Pancreas (tissue), 10 donors: ENCODE measurements around the gene TAS1R3. TPM values are rescaled to one million over a fixed set of nuclear protein-coding genes. Genes with fewer than 3 reads are reported as not detected.

Source experiments
- ATAC-seq, 4 donors: fragments of 200-7000 bp; cut with Tn5 transposase; one replicate each; pipeline versions ENCODE4 v1.8.0 to v1.9.1; 2020; ENCODE audit warnings: mild to moderate bottlenecking in 4 of 4, moderate library complexity in 4 of 4
- DNase-seq, 6 donors: peaks; one replicate each; pipeline ENCODE4 v3.0.0-alpha.2; 2020
- FAIRE-seq: peaks from 2 replicates; lab custom pipeline; 2012; peaks lifted over from hg19 to GRCh38; lab: Jason Lieb, UNC
- H3K27ac ChIP-seq, 4 donors: fragments of 200-600 bp; sonication (generic); 1 replicate in 3 of 4; 2 replicates in 1 of 4; pipeline versions ENCODE4 v1.5.0 to v1.8.0; 2020
- H3K27me3 ChIP-seq, 4 donors: fragments of 200-600 bp; one replicate each; pipeline ENCODE4 v1.8.0; 2021
- H3K36me3 ChIP-seq, 3 donors: fragments of 200-600 bp; sonication (generic) in 1 of 3; one replicate each; pipeline versions ENCODE4 v1.5.0 to v1.8.0; 2020 to 2021
- H3K4me1 ChIP-seq, 3 donors: fragments of 200-600 bp; one replicate each; pipeline ENCODE4 v1.8.0; 2021
- H3K4me3 ChIP-seq, 4 donors: fragments of 200-600 bp; sonication (generic) in 2 of 4; one replicate each; pipeline versions ENCODE4 v1.5.0 to v1.8.0; 2020 to 2021
- H3K9me3 ChIP-seq, 4 donors: fragments of 200-600 bp; one replicate each; pipeline ENCODE4 v1.8.0; 2021
- CTCF ChIP-seq, 4 donors: fragments of 200-600 bp; sonication (generic) in 3 of 4; IDR thresholded peaks; one replicate each; pipeline versions ENCODE4 v1.5.0 to v1.8.0; 2021; ENCODE audit warnings: antibody characterized with exemption in 4 of 4
- WGBS, 2 donors: extraction: QIAGEN DNeasy Blood & Tissue Kit; methylation state at CpG; one replicate each; pipeline ENCODE4 v1.1.7; 2013; 5-methylcytosine and 5-hydroxymethylcytosine counted together
- intact Hi-C, 3 donors: fragments of 100-400 bp; cut with DNase I; formaldehyde crosslinking; loops; one replicate each; pipeline versions ENCODE4 v1.11.1 to v1.14.2; 2022
- polyA plus RNA-seq, 2 donors: library from polyadenylated mRNA; stranded (reverse); fragments of 200-250 nt; gene quantifications; one replicate each; pipeline ENCODE4 v1.2.3, GENCODE V29; 2013
- total RNA-seq, 6 donors: library from RNA; stranded (reverse); fragmentation: NEBNext Ultra II Directional in 4 of 6; extraction: Animal tissue kit (Norgen Biotek cat#: 25700) in 4 of 6; gene quantifications; one replicate each; pipeline versions ENCODE4 v1.2.1 to v1.2.4, GENCODE V29; 2021 to 2023
- donor health status: healthy with polysubstance abuse.
- donor health status: DM: no; HTN: no; CAD: no; lungs with moderate emphysema.
- donor health status: DM: no; HTN: no; CAD: no.
- donor health status: control.
- donor health status: control.
- donor health status: Bipolar disorder and iron deficiency.
- donor health status: DM: yes; HTN: yes; CAD: no.
- donor health status: DM: no; HTN: no; CAD: no.
- donor health status: DM: no; HTN: no; CAD: no.
- donor health status: DM: yes; HTN: yes; CAD: no.

Gene TAS1R3
- total and polyA plus RNA-seq, 8 donors = 0.04 to 0.41 (median 0.12) TPM

- peak in 3 of 6 donors; percentile 14 to 79 (median 33) for DNase-seq
Observed at GRCh38 chr1:1356796-1357401, 25.8 kb downstream of the TAS1R3 start.

GRCh38 chr1:1357871-1358432 lies 26.9 kb downstream of the TAS1R3 start:
- DNase-seq (peak in 2 of 6 donors; percentile 13 to 72), FAIRE-seq (no peak), ATAC-seq (no peak)
- 24 to 29% methylated on average over 16 to 18 of the region's 18 CpGs for WGBS, 2 donors
- H3K4me1 ChIP-seq = no peaks in the 10 kb centered on the region
- no peaks in the 10 kb centered on the region for H3K9me3 ChIP-seq
- intact Hi-C loops = no loop called here
- no peak overlapping the region for H3K27ac ChIP-seq
- no peaks in the 10 kb centered on the region for H3K27me3 ChIP-seq
- no peaks in the 10 kb centered on the region for H3K36me3 ChIP-seq
- TF ChIP-seq CTCF (IDR thresholded peaks at IDR 0.05) = no peak
- peak overlapping the region in 2 of 4 donors; percentile 13 to 19 for H3K4me3 ChIP-seq

More at GRCh38 chr1:1356796-1357401, 25.8 kb downstream of the TAS1R3 start:
- ATAC-seq (no peak), FAIRE-seq (no peak)
- H3K9me3 ChIP-seq = no peaks in the 10 kb centered on the region
- 60 to 62% methylated on average over 25 to 26 of the region's 26 CpGs for WGBS, 2 donors
- no peak overlapping the region for H3K27ac ChIP-seq
- H3K4me3 ChIP-seq = peak overlapping the region in 1 of 4 donors; percentile 19
- no peaks in the 10 kb centered on the region for H3K4me1 ChIP-seq
- intact Hi-C loops = no loop called here
- TF ChIP-seq CTCF (IDR thresholded peaks at IDR 0.05) = no peak
- H3K36me3 ChIP-seq = no peaks in the 10 kb centered on the region
- no peaks in the 10 kb centered on the region for H3K27me3 ChIP-seq

- Histone ChIP-seq H3K4me3 (peak within 1 kb of the TSS in 2 of 4 donors; percentile 13 to 19), H3K36me3 (no peaks in the 10 kb centered on the region), H3K27ac (peak within 1 kb of the TSS in 1 of 4 donors; percentile 1), H3K4me1 (no peaks in the 10 kb centered on the region), H3K9me3 (no peaks in the 10 kb centered on the region), H3K27me3 (no peaks in the 10 kb centered on the region)
- WGBS, 2 donors = 31 to 33% methylated on average over 28 to 29 of the region's 29 CpGs
- ATAC-seq (peak; percentile 14 to 49 (median 32)), FAIRE-seq (no peak), DNase-seq (peak in 3 of 6 donors; percentile 37 to 67 (median 58))
- TF ChIP-seq CTCF (IDR thresholded peaks at IDR 0.05) = no peak
- intact Hi-C loops = no loop called here
Observed at GRCh38 chr1:1358433-1359271, 27.6 kb downstream of the TAS1R3 start, which contains the start of gene MXRA8. Gene MXRA8, minus strand, starts transcription at chr1:1358555. Its CDS starts 51 bp downstream, at chr1:1358504.

GRCh38 chr1:1359308-1359663 lies 28.2 kb downstream of the TAS1R3 start:
- whole genome bisulfite sequencing, 2 donors = 62 to 71% methylated on average over 6 of the region's 6 CpGs
- FAIRE-seq = no peak
- no peak for TF ChIP-seq CTCF (IDR thresholded peaks at IDR 0.05)
- Histone ChIP-seq H3K4me3 (no peak overlapping the region), H3K27me3 (no peaks in the 10 kb centered on the region), H3K4me1 (no peaks in the 10 kb centered on the region), H3K27ac (no peak overlapping the region), H3K9me3 (no peaks in the 10 kb centered on the region), H3K36me3 (no peaks in the 10 kb centered on the region)
- ATAC-seq = peak in 2 of 4 donors; percentile 20 to 36
- intact Hi-C loops = no loop called here
- DNase-seq = no peak
